HUES48 (cell line): ENCODE measurements around the gene CSPG4.
"Not testable (repeated sequence)": the region's sequence is repeated elsewhere in the genome, so short reads cannot be mapped to it uniquely, and the experiment has no call there.

ENCODE experiments used
- H3K27ac ChIP-seq: one replicate; pipeline ENCODE4 v1.7.0; 2013; ENCODE audit warnings: low read depth, low read length, inconsistent platforms
- H3K27me3 ChIP-seq: 2 replicates; pipeline ENCODE4 v1.6.1; 2013; ENCODE audit warnings: mild to moderate bottlenecking, low read length; ENCODE audit not compliant: control insufficient read depth, insufficient read depth
- H3K36me3 ChIP-seq: 2 replicates; pipeline ENCODE4 v1.6.1; 2013; ENCODE audit warnings: low read length; ENCODE audit not compliant: control insufficient read depth, insufficient read depth
- H3K4me1 ChIP-seq: 2 replicates; pipeline ENCODE4 v1.6.1; 2013; ENCODE audit warnings: mild to moderate bottlenecking, low read length; ENCODE audit not compliant: control insufficient read depth, insufficient read depth
- H3K4me3 ChIP-seq: 2 replicates; pipeline ENCODE4 v1.5.1; 2013; ENCODE audit warnings: mild to moderate bottlenecking, low read depth, low read length
- H3K9ac ChIP-seq: 2 replicates; pipeline ENCODE4 v1.6.1; 2013; ENCODE audit warnings: mild to moderate bottlenecking, low read depth, low read length, moderate library complexity
- H3K9me3 ChIP-seq: 2 replicates; pipeline ENCODE4 v1.6.1; 2013; ENCODE audit warnings: low read length; ENCODE audit not compliant: control insufficient read depth, insufficient read depth

CSPG4 gene

DNA sequence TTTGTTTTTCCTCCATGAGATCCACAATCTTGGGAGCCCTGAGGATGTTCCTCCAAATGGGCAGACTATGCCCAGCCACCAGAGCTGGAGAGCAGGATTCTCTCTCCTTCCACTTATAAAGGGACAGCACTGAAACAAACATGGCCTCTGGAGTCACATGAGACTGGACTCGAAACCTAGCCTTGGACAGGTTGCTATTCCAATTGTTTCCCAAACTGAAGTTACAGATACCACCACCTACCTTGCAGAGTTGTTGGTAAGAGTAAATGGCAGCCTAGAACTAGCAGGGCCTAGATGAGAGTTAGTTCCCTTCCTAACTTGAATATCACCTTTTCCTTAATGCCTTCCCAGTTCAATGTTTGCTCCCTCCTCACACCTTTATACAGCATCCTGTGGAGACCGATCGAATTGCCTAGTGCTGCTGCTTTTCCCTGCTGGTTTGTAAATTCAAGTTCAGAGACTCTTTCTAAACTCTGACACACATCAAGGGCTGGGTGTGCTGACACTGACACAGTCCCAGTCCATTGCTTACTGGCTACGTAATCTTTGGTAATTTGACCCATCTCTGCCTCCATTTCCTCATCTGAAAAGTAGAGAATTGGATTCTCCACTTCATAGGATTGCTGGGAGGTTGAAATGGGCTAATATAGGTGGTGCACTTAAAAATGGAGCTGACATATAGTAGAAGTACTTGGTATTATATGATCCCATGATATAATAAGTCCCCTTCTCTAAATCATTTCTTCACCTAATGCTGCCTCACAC is 75.2 kb downstream of the CSPG4 start:
- H3K27ac ChIP-seq = peak overlapping the region; percentile 50
- H3K36me3 ChIP-seq = no peaks in the 10 kb centered on the region; the same call in 1 of the 2 replicates
- H3K27me3 ChIP-seq = no peaks in the 10 kb centered on the region
- H3K9me3 ChIP-seq = no peaks in the 10 kb centered on the region
- no peak overlapping the region for H3K9ac ChIP-seq
- H3K4me3 ChIP-seq = 0 out of 2 replicates have a peak overlapping the region, but pooled peaks have one; percentile 88
- H3K4me1 ChIP-seq = peaks cover 17% of the 10 kb centered on the region

DNA sequence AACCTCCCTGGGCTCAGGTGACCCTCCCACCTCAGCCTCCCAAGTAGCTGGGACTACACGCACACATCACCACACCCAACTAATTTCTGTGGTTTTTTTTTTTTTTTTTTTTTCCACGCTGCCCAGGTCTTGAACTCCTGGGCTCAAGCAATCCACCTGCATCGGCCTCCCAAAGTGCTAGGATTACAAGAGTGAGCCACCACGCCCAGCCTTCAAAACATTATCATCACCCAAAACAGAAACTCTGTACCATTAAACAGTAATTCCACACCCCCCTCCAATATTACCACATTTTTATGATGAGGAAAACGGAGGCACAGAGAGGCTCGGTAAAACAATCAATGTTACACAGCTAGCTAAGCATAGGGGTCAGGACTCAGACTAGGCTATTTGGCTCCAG is 76.6 kb downstream of the CSPG4 start:
- H3K9ac ChIP-seq = no peak overlapping the region
- no peak overlapping the region for H3K4me3 ChIP-seq
- H3K27me3 ChIP-seq = no peaks in the 10 kb centered on the region
- no peaks in the 10 kb centered on the region for H3K9me3 ChIP-seq
- peaks cover 17% of the 10 kb centered on the region for H3K4me1 ChIP-seq
- no peak overlapping the region for H3K27ac ChIP-seq
- no peaks in the 10 kb centered on the region; the same call in 1 of the 2 replicates for H3K36me3 ChIP-seq

DNA sequence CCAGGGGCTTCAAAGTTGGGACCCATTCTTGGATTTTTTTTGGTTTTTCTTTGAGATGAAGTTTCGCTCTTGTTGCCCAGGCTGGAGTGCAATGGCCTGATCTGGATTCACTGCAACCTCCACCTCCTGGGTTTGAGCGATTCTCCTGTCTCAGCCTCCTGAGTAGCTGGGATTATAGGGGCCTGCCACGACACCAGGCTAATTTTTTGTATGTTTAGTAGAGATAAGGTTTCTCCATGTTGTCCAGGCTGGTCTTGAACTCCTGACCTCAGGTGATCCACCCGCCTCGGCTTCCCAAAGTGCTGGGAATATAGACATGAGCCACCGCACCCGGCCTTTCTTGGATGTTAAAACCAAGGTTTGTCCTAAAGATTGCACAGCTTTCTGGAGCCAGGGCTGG is 78.7 kb downstream of the CSPG4 start:
- H3K27ac ChIP-seq, H3K4me3 ChIP-seq, H3K36me3 ChIP-seq, H3K27me3 ChIP-seq, H3K9me3 ChIP-seq, H3K9ac ChIP-seq: not testable (repeated sequence)
- H3K4me1 ChIP-seq = peaks cover 17% of the 10 kb centered on the region

DNA sequence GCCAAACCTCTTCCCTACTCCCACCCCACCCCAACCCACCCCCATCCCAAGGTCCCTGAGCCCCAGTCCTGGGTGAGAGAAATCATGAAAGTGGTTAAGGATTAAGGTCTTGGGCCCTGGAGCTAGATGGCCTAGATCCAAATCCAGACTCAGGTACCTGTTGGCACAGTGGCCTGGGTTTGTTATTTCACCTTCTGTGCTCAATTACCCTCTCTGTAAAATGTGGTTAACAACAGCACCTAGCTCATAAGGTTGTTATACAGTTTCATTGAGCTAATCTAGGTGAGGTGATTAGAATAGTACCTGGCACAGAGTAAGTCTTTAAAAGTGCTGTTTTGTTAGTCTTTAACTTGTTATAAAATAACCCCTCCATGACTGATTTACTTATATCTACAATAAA is 80.7 kb downstream of the CSPG4 start:
- H3K36me3 ChIP-seq = no peaks in the 10 kb centered on the region
- no peak overlapping the region for H3K27ac ChIP-seq
- no peak overlapping the region for H3K4me3 ChIP-seq
- H3K27me3 ChIP-seq = no peaks in the 10 kb centered on the region
- peaks cover 5% of the 10 kb centered on the region; the same call in 1 of the 2 replicates for H3K4me1 ChIP-seq
- no peak overlapping the region for H3K9ac ChIP-seq
- H3K9me3 ChIP-seq = no peaks in the 10 kb centered on the region

DNA sequence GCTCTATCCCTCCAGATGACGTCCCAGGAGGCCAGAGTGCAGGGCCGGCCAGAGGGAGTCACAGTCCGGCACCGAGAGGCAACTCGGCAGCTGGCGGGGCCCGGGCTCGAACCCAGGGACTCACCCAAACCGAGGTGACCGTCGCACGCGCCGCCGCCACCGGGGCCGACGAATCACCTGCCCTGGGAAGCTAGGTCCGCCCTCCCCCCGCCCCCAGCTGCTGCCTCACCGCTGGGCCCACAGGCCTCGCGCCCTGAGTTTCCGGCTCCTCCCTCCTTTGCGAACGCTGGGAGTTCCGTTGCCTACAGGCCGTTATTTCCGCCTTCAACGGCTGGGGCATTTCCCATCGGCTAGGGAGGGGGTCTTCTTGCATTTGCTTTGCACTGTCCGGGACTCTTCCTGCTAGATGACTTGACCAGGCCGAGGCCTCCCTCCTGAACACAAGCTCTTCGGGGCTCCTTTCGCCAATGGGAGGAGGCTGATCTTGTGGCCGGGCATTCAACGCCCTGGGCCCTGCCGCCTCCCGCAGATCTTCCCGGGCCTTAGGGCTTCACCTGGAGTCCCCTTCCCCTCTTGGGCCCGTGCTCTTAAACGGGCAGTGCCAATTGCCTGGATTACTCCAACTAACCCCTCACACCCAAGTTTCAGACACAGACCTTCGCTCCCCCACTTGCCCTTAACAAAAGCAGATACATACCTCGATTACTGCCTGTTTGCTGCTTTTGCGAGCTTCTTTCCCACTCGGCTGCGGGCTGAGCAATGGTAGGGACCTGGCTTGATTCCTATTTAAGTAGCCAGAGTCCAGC is 86.9 kb downstream of the CSPG4 start, which contains the start of gene SNUPN:
Gene SNUPN, minus strand, starts transcription at position 184 of the 806 bp plus-strand sequence. CDS start 4,674 bp downstream, outside the sequence.
- Histone ChIP-seq H3K4me1 (no peaks in the 10 kb centered on the region), H3K27ac (peak within 1 kb of the TSS; percentile 100), H3K27me3 (no peaks in the 10 kb centered on the region), H3K9me3 (no peaks in the 10 kb centered on the region), H3K4me3 (peak within 1 kb of the TSS; percentile 92), H3K36me3 (peaks cover 4% of the 10 kb centered on the region; the same call in 1 of the 2 replicates), H3K9ac (peak within 1 kb of the TSS; percentile 93)
